K562 (cell line): ENCODE measurements around the gene PTK6. TPM values are rescaled to one million over a fixed set of nuclear protein-coding genes. Genes with fewer than 3 reads are reported as not detected.

Experiments
- ATF3 ChIP-seq, 2 experiments: fragments of 450-650 bp in 1 of 2; sonication (generic) in 1 of 2; formaldehyde crosslinking in 1 of 2; IDR thresholded peaks in 1 of 2; conservative IDR thresholded peaks in 1 of 2; 2 replicates each; pipeline versions ENCODE4 v1.6.1 to v1.8.1; 2016 to 2023; ENCODE audit warnings: mild to moderate bottlenecking in 2 of 2, moderate library complexity in 2 of 2, inconsistent platforms in 1 of 2, missing genetic modification reagents in 1 of 2
- CHD2 ChIP-seq: IDR thresholded peaks from 2 replicates; pipeline ENCODE4 v1.6.1; 2011; ENCODE audit warnings: low read depth, low read length
- CUX1 ChIP-seq: fragments of 200-800 bp; sonication (Bioruptor generic); IDR thresholded peaks from 2 replicates; pipeline ENCODE4 v1.6.1; 2016; ENCODE audit warnings: missing genetic modification characterization, missing compliant biosample characterization
- ELF1 ChIP-seq: fragments of 200-800 bp; sonication (Bioruptor generic); IDR thresholded peaks from 2 replicates; pipeline ENCODE4 v1.6.1; 2016; ENCODE audit warnings: missing genetic modification characterization, missing compliant biosample characterization
- FOXM1 ChIP-seq, 2 experiments: fragments of 450-650 bp in 1 of 2; sonication (generic) in 1 of 2; formaldehyde crosslinking in 1 of 2; IDR thresholded peaks; 2 replicates each; pipeline versions ENCODE4 v1.6.1 to v1.9.0; 2017 to 2022; ENCODE audit warnings: low read depth in 2 of 2, mild to moderate bottlenecking in 2 of 2, missing genetic modification reagents in 1 of 2, moderate library complexity in 1 of 2
- GTF2E2 ChIP-seq: fragments of 200-800 bp; sonication (Bioruptor generic); IDR thresholded peaks from 2 replicates; pipeline ENCODE4 v1.6.1; 2016; ENCODE audit warnings: missing genetic modification characterization, missing compliant biosample characterization
- HNRNPLL ChIP-seq: fragments of 200-400 bp; formaldehyde crosslinking; IDR thresholded peaks from 2 replicates; pipeline ENCODE4 v1.6.1; 2017; ENCODE audit warnings: low read length, low read depth, mild to moderate bottlenecking; ENCODE audit not compliant: poor library complexity, severe bottlenecking
- HNRNPUL1 ChIP-seq: fragments of 200-400 bp; formaldehyde crosslinking; IDR thresholded peaks from 2 replicates; pipeline ENCODE4 v1.6.1; 2017; ENCODE audit warnings: low read length
- JUND ChIP-seq, 2 experiments: IDR thresholded peaks; 2 replicates in 1 of 2; 3 replicates in 1 of 2; pipeline ENCODE4 v1.6.1; 2011; ENCODE audit warnings: borderline replicate concordance in 2 of 2, low read depth in 2 of 2, low read length in 2 of 2, improper control_type of control experiment in 1 of 2, missing biosample characterization in 1 of 2, missing genetic modification characterization in 1 of 2, missing genetic modification reagents in 1 of 2
- KAT8 ChIP-seq: fragments of 450-650 bp; IDR thresholded peaks from 2 replicates; pipeline ENCODE4 v1.6.1; 2016; ENCODE audit warnings: low read depth, mild to moderate bottlenecking
- STAG1 ChIP-seq: sonication (generic); formaldehyde crosslinking; IDR thresholded peaks from 2 replicates; pipeline ENCODE4 v1.5.0; 2020; ENCODE audit warnings: missing genetic modification reagents, borderline replicate concordance
- TAF7 ChIP-seq: fragments of 450-650 bp; IDR thresholded peaks from 2 replicates; pipeline ENCODE4 v1.6.1; 2016; ENCODE audit warnings: missing genetic modification characterization, missing compliant biosample characterization
- VEZF1 ChIP-seq: fragments of 200-800 bp; sonication (Bioruptor generic); IDR thresholded peaks from 2 replicates; pipeline ENCODE4 v1.6.1; 2017; ENCODE audit warnings: missing genetic modification characterization, missing compliant biosample characterization
- ZNF639 ChIP-seq, 2 experiments: fragments of 200-800 bp in 1 of 2; sonication (Bioruptor generic) in 1 of 2; sonication (generic) in 1 of 2; formaldehyde crosslinking in 1 of 2; IDR thresholded peaks in 1 of 2; conservative IDR thresholded peaks in 1 of 2; 2 replicates each; pipeline versions ENCODE4 v1.5.0 to v1.6.1; 2016 to 2020; ENCODE audit warnings: missing compliant biosample characterization in 1 of 2, missing genetic modification characterization in 1 of 2, missing genetic modification reagents in 1 of 2
- polyA plus RNA-seq, 8 experiments: library from polyadenylated mRNA; depleted of rRNA in 4 of 8; stranded (reverse) in 5 of 8; unstranded in 3 of 8; fragments of >200 nt; fragmentation: Nextera tagmentation in 2 of 8; fragmentation: Illumina TruSeq in 1 of 8; extraction: Ambion mirVana in 2 of 8; extraction: Trizol in 1 of 8; gene quantifications; 2 replicates each; pipeline versions ENCODE4 v1.2.1 to v1.2.3, GENCODE V29; 2011 to 2014; ENCODE audit warnings: inconsistent platforms in 1 of 8, missing spikeins in 1 of 8
- total RNA-seq, 7 experiments: library from RNA; depleted of rRNA in 6 of 7; stranded (reverse); fragments of >200 nt in 6 of 7; fragmentation: Illumina TruSeq in 2 of 7; extraction: Trizol in 2 of 7; gene quantifications; 2 replicates each; pipeline versions ENCODE4 v1.2.1 to v1.2.3, GENCODE V29; 2011 to 2021; ENCODE audit warnings: low replicate concordance in 1 of 7

Gene PTK6
- total and polyA plus RNA-seq, 9 of the 15 experiments (the other 6 are each of a cell fraction or from before 2014, with no cell fraction given), result 0.07 TPM; not detected in 8

- TF ChIP-seq ATF3 (IDR thresholded peaks at IDR 0.05), result no peak
- TF ChIP-seq ATF3 (CRISPR knock-in tag; conservative IDR thresholded peaks at IDR 0.05), result no peak
- no peak for TF ChIP-seq CUX1 (CRISPR knock-in tag)
- no peak for TF ChIP-seq FOXM1 (IDR thresholded peaks at IDR 0.05; ENCODE audit: low read depth)
- no peak for TF ChIP-seq FOXM1 (CRISPR knock-in tag; IDR thresholded peaks at IDR 0.05; ENCODE audit: low read depth)
- peak; percentile 100 for TF ChIP-seq STAG1
- no peak for TF ChIP-seq ELF1 (tag)
- TF ChIP-seq HNRNPLL, result no peak
- TF ChIP-seq TAF7 (tag), result no peak
- no peak for TF ChIP-seq HNRNPUL1
- TF ChIP-seq ZNF639 (CRISPR knock-in tag; conservative IDR thresholded peaks at IDR 0.05 in 1 of 2, IDR thresholded peaks at IDR 0.05 in 1 of 2), result no peak
- TF ChIP-seq KAT8, result no peak
- peak; percentile 94 for TF ChIP-seq VEZF1
- TF ChIP-seq GTF2E2 (tag), result no peak
- TF ChIP-seq CHD2, result no peak
- peak; percentile 36; the same call in 1 of the 2 replicates for TF ChIP-seq JUND (IDR thresholded peaks at IDR 0.05; ENCODE audit: borderline replicate concordance, low read depth, low read length)
- no peak; the same call in 2 of the 3 replicates for TF ChIP-seq JUND (tag; IDR thresholded peaks at IDR 0.05; ENCODE audit: borderline replicate concordance, low read depth, low read length)
These were observed 488 bp upstream of the PTK6 start (continued) for GRCh38 chr20:63537525-63538203.
